ENCODE results near the gene TEX54.

The TEX54 gene

GRCh38 chr11:62787005-62787759 is 45.5 kb downstream of the TEX54 start, which contains the start of gene TMEM179B:
Gene TMEM179B (plus strand): TSS chr11:62787402. CDS start chr11:62787432, 30 bp downstream.
- H3K4me3 ChIP-seq (ENCODE audit: low read depth, low read length), result peak within 1 kb of the TSS; percentile 87
- H3K4me1 ChIP-seq (ENCODE audit: control insufficient read depth, insufficient read depth, low read length), result no peaks in the 10 kb centered on the region
- H3K27ac ChIP-seq (ENCODE audit: extremely low read depth, low read depth, low read length), result peak within 1 kb of the TSS; percentile 76
- ChIA-PET POLR2A (interaction anchor here (0.5 to 5.6 kb wide), 37 partner anchors 10 to 373 kb away, joined by 3 to 54 read pairs (median 5); partner anchors contain the start of genes B3GAT3, C11orf98, CSKMT and EEF1G), CTCF (interaction anchor here (0.5 to 3.2 kb wide), 34 partner anchors 8 to 235 kb away, joined by 3 to 45 read pairs (median 4); partner anchors contain the start of genes HNRNPUL2, STX5, TAF6L and ZBTB3)
- no peaks in the 10 kb centered on the region for H3K9me3 ChIP-seq (ENCODE audit: control insufficient read depth, insufficient read depth, low read depth, low read length)
- peaks cover 0 to 46% of the 10 kb centered on the region in 2 experiments; a peak in 1 of 3 replicates for H3K36me3 ChIP-seq (ENCODE audit: control insufficient read depth in 2 of 2, insufficient read depth in 1 of 2, low read length in 2 of 2)
- TF ChIP-seq ZNF404 (tag by site-specific recombination; IDR thresholded peaks at IDR 0.05), result no peak
- TF ChIP-seq ZBTB8A (tag by site-specific recombination; IDR thresholded peaks at IDR 0.05), result peak; percentile 87
- TF ChIP-seq ZBTB20 (tag by site-specific recombination; IDR thresholded peaks at IDR 0.05), result peak; percentile 66
- TF ChIP-seq, protein P1, sequence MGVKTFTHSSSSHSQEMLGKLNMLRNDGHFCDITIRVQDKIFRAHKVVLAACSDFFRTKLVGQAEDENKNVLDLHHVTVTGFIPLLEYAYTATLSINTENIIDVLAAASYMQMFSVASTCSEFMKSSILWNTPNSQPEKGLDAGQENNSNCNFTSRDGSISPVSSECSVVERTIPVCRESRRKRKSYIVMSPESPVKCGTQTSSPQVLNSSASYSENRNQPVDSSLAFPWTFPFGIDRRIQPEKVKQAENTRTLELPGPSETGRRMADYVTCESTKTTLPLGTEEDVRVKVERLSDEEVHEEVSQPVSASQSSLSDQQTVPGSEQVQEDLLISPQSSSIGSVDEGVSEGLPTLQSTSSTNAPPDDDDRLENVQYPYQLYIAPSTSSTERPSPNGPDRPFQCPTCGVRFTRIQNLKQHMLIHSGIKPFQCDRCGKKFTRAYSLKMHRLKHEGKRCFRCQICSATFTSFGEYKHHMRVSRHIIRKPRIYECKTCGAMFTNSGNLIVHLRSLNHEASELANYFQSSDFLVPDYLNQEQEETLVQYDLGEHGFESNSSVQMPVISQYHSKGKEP (tag by site-specific recombination; IDR thresholded peaks at IDR 0.05), result peak; percentile 23; the same call in 1 of the 2 replicates
- TF ChIP-seq, protein P2, sequence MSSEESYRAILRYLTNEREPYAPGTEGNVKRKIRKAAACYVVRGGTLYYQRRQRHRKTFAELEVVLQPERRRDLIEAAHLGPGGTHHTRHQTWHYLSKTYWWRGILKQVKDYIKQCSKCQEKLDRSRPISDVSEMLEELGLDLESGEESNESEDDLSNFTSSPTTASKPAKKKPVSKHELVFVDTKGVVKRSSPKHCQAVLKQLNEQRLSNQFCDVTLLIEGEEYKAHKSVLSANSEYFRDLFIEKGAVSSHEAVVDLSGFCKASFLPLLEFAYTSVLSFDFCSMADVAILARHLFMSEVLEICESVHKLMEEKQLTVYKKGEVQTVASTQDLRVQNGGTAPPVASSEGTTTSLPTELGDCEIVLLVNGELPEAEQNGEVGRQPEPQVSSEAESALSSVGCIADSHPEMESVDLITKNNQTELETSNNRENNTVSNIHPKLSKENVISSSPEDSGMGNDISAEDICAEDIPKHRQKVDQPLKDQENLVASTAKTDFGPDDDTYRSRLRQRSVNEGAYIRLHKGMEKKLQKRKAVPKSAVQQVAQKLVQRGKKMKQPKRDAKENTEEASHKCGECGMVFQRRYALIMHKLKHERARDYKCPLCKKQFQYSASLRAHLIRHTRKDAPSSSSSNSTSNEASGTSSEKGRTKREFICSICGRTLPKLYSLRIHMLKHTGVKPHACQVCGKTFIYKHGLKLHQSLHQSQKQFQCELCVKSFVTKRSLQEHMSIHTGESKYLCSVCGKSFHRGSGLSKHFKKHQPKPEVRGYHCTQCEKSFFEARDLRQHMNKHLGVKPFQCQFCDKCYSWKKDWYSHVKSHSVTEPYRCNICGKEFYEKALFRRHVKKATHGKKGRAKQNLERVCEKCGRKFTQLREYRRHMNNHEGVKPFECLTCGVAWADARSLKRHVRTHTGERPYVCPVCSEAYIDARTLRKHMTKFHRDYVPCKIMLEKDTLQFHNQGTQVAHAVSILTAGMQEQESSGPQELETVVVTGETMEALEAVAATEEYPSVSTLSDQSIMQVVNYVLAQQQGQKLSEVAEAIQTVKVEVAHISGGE (tag by site-specific recombination; conservative IDR thresholded peaks at IDR 0.05; ENCODE audit: low read depth), result peak; percentile 85
- TF ChIP-seq, protein P3, sequence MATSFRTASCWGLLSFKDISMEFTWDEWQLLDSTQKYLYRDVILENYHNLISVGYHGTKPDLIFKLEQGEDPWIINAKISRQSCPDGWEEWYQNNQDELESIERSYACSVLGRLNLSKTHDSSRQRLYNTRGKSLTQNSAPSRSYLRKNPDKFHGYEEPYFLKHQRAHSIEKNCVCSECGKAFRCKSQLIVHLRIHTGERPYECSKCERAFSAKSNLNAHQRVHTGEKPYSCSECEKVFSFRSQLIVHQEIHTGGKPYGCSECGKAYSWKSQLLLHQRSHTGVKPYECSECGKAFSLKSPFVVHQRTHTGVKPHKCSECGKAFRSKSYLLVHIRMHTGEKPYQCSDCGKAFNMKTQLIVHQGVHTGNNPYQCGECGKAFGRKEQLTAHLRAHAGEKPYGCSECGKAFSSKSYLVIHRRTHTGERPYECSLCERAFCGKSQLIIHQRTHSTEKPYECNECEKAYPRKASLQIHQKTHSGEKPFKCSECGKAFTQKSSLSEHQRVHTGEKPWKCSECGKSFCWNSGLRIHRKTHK (tag by site-specific recombination; IDR thresholded peaks at IDR 0.05), result no peak
- peak; percentile 28; the same call in 1 of the 2 replicates for TF ChIP-seq PRDM10 (tag by site-specific recombination; IDR thresholded peaks at IDR 0.05)
- TF ChIP-seq ZNF518A (tag by site-specific recombination; conservative IDR thresholded peaks at IDR 0.05; ENCODE audit: low read depth), result no peak
- TF ChIP-seq ZNF707 (tag by site-specific recombination; IDR thresholded peaks at IDR 0.05), result no peak
- TF ChIP-seq ZBTB7A (tag by site-specific recombination; IDR thresholded peaks at IDR 0.05; ENCODE audit: low read depth), result peak; percentile 74; the same call in 1 of the 2 replicates
- TF ChIP-seq ZNF449 (tag by site-specific recombination; IDR thresholded peaks at IDR 0.05), result peak; percentile 32; the same call in 1 of the 2 replicates
- TF ChIP-seq ZNF561 (tag by site-specific recombination; IDR thresholded peaks at IDR 0.05; ENCODE audit: borderline replicate concordance), result peak; percentile 89
- TF ChIP-seq ZNF677 (tag by site-specific recombination; IDR thresholded peaks at IDR 0.05), result no peak
- 0 out of 2 replicates have a peak, but pooled peaks have one; percentile 31 for TF ChIP-seq ZNF792 (tag by site-specific recombination; IDR thresholded peaks at IDR 0.05)
- TF ChIP-seq ZNF610 (tag by site-specific recombination; IDR thresholded peaks at IDR 0.05; ENCODE audit: borderline replicate concordance), result peak; percentile 87
- TF ChIP-seq ZBTB17 (tag by site-specific recombination; IDR thresholded peaks at IDR 0.05), result peak; percentile 76
- peak; percentile 42; the same call in 1 of the 2 replicates for TF ChIP-seq BCL11B (tag by site-specific recombination; IDR thresholded peaks at IDR 0.05; ENCODE audit: low read depth)
- peak; percentile 89 for TF ChIP-seq SP3 (tag by site-specific recombination; IDR thresholded peaks at IDR 0.05)

Data from HEK293 (cell line).